ENCODE results near the gene FOXL1. TPM values are rescaled to one million over a fixed set of nuclear protein-coding genes. Genes with fewer than 3 reads are reported as not detected.

Gene FOXL1
- total and polyA plus RNA-seq, 2 of the 13 experiments (the other 11 are each of a cell fraction or from before 2014, with no cell fraction given) = not detected

- TF ChIP-seq ZNF549 (CRISPR knock-in tag; IDR thresholded peaks at IDR 0.05) = no peak
- no peak for TF ChIP-seq ZMAT5 (CRISPR knock-in tag; IDR thresholded peaks at IDR 0.05; ENCODE audit: borderline replicate concordance, low read depth)
- TF ChIP-seq AFF4 (CRISPR knock-in tag; IDR thresholded peaks at IDR 0.05) = peak; percentile 51; the same call in 1 of the 2 replicates
- 0 out of 2 replicates have a peak, but pooled peaks have one; percentile 17 for TF ChIP-seq PCBP1 (IDR thresholded peaks at IDR 0.05; ENCODE audit: borderline replicate concordance, low read depth, low read length)
- no peak for TF ChIP-seq ZNF777 (CRISPR knock-in tag; IDR thresholded peaks at IDR 0.05)
- TF ChIP-seq ZFP37 (CRISPR knock-in tag; IDR thresholded peaks at IDR 0.05; ENCODE audit: borderline replicate concordance) = 0 out of 2 replicates have a peak, but pooled peaks have one; percentile 43
- TF ChIP-seq TCF12 (IDR thresholded peaks at IDR 0.05) = no peak
- peak; percentile 24; the same call in 1 of the 2 replicates for TF ChIP-seq TCF12 (CRISPR knock-in tag; IDR thresholded peaks at IDR 0.05)
- TF ChIP-seq ARID4A (CRISPR knock-in tag; IDR thresholded peaks at IDR 0.05; ENCODE audit: borderline replicate concordance) = peak; percentile 88
- no peak for TF ChIP-seq MTA3 (CRISPR knock-in tag; IDR thresholded peaks at IDR 0.05)
- 0 out of 2 replicates have a peak, but pooled peaks have one; percentile 59 for TF ChIP-seq ZNF20 (CRISPR knock-in tag; IDR thresholded peaks at IDR 0.05)
- TF ChIP-seq DRAP1 (CRISPR knock-in tag; IDR thresholded peaks at IDR 0.05) = peak; percentile 69
- TF ChIP-seq MNT (IDR thresholded peaks at IDR 0.05) = 0 out of 2 replicates have a peak, but pooled peaks have one; percentile 3
- peak; percentile 93 for TF ChIP-seq POLR2AphosphoS5 (IDR thresholded peaks at IDR 0.05; ENCODE audit: low read depth, low read length)
- 0 out of 2 replicates have a peak, but pooled peaks have one; percentile 79 for TF ChIP-seq ATF5 (CRISPR knock-in tag; IDR thresholded peaks at IDR 0.05; ENCODE audit: low read depth)
- peak; percentile 77 for TF ChIP-seq YY1 (IDR thresholded peaks at IDR 0.05; ENCODE audit: insufficient read depth, insufficient replicate concordance, low read depth, low read length)
These were observed 23.2 kb upstream of the FOXL1 start, which contains the start of gene MTHFSD (continued) for GRCh38 chr16:86554917-86555703.
